Left cardiac atrium (tissue), 4 donors: ENCODE data around the gene PPP1R26. TPM values are rescaled to one million over a fixed set of nuclear protein-coding genes. Genes with fewer than 3 reads are reported as not detected.

Experiments used
- ATAC-seq, 2 donors: fragments of 200-7000 bp; cut with Tn5 transposase; one replicate each; pipeline ENCODE4 v1.9.1; 2020; ENCODE audit warnings: mild to moderate bottlenecking in 2 of 2, moderate library complexity in 2 of 2
- DNase-seq: peaks from one replicate; pipeline ENCODE4 v3.0.0-alpha.2; 2020
- intact Hi-C, 2 donors: fragments of 100-400 bp; cut with DNase I; formaldehyde crosslinking; loops; one replicate each; pipeline versions ENCODE4 v1.14.1 to v1.15.1; 2022 to 2023
- total RNA-seq, 2 donors: library from RNA; stranded (reverse); fragmentation: NEBNext Ultra II Directional; extraction: Animal tissue kit (Norgen Biotek cat#: 25700); gene quantifications; one replicate each; pipeline ENCODE4 v1.2.1, GENCODE V29; 2021
- donor health status: DM: no; HTN: yes; CAD: no.
- donor health status: DM: no; HTN: yes; CAD: no; lungs with severe emphysema.
- donor health status: DM: yes; HTN: yes; CAD: no.
- donor health status: Dilated cardiomyopathy.

The PPP1R26 gene
- total RNA-seq, 2 donors from 2014 or later = 17.5 to 17.6 TPM

- DNase-seq (peak; percentile 92), ATAC-seq (peak; percentile 97 to 98)
- intact Hi-C loops = no loop called here
Measured at GRCh38 chr9:135500525-135501260, 21.1 kb downstream of the PPP1R26 start, which contains the start of gene MRPS2. Gene MRPS2, plus strand, starts transcription at chr9:135500682. Its CDS starts 29 bp downstream, at chr9:135500711.

GRCh38 chr9:135501261-135502167 lies 21.9 kb downstream of the PPP1R26 start:
- DNase-seq = peak; percentile 54
- no peak for ATAC-seq
- intact Hi-C loops = no loop called here

- no peak for DNase-seq
- intact Hi-C loops = no loop called here
- ATAC-seq = no peak
Measured at GRCh38 chr9:135502168-135502872, 22.7 kb downstream of the PPP1R26 start.

GRCh38 chr9:135502873-135503321 lies 23.3 kb downstream of the PPP1R26 start:
- intact Hi-C loops = no loop called here
- no peak for DNase-seq

GRCh38 chr9:135503371-135504261 lies 24.0 kb downstream of the PPP1R26 start:
- intact Hi-C loops = no loop called here
- DNase-seq = no peak
- no peak for ATAC-seq

More at GRCh38 chr9:135502873-135503321, 23.3 kb downstream of the PPP1R26 start:
- ATAC-seq = no peak

GRCh38 chr9:135504262-135505243 lies 25.0 kb downstream of the PPP1R26 start:
- DNase-seq (peak; percentile 64), ATAC-seq (no peak)
- intact Hi-C loops = no loop called here

- intact Hi-C loops = no loop called here
- DNase-seq = no peak
- no peak for ATAC-seq
Measured at GRCh38 chr9:135505406-135506187, 26.0 kb downstream of the PPP1R26 start.

GRCh38 chr9:135506327-135507103 lies 26.9 kb downstream of the PPP1R26 start:
- ATAC-seq (no peak), DNase-seq (no peak)
- intact Hi-C loops = no loop called here

- no peak for DNase-seq
- no peak for ATAC-seq
- intact Hi-C loops = no loop called here
Measured at GRCh38 chr9:135507104-135508035, 27.8 kb downstream of the PPP1R26 start.

- intact Hi-C loops = no loop called here
- DNase-seq (no peak), ATAC-seq (no peak)
Measured at GRCh38 chr9:135508211-135508820, 28.7 kb downstream of the PPP1R26 start.

GRCh38 chr9:135509458-135509857 lies 29.9 kb downstream of the PPP1R26 start:
- DNase-seq (no peak), ATAC-seq (no peak)
- intact Hi-C loops = no loop called here

- ATAC-seq (no peak), DNase-seq (no peak)
- intact Hi-C loops = no loop called here
Measured at GRCh38 chr9:135512241-135512603, 32.6 kb downstream of the PPP1R26 start.

- DNase-seq (no peak), ATAC-seq (no peak)
- intact Hi-C loops = no loop called here
Measured at GRCh38 chr9:135512904-135513303, 33.3 kb downstream of the PPP1R26 start.

- intact Hi-C loops = no loop called here
- DNase-seq (no peak), ATAC-seq (no peak)
Measured at GRCh38 chr9:135513351-135513846, 33.8 kb downstream of the PPP1R26 start.
